Uterus (tissue), 2 donors: ENCODE results near the gene XRN1.

Experiments
- POLR2A ChIP-seq, 2 donors: fragments of 450-650 bp; IDR thresholded peaks; one replicate each; pipeline ENCODE4 v1.6.1; 2016; ENCODE audit warnings: antibody characterized with exemption in 2 of 2, mild to moderate bottlenecking in 1 of 2, moderate library complexity in 1 of 2
- TF ChIP-seq, protein P1 (sequence below), 4 experiments: fragments of 200-600 bp in 2 of 4; fragments of 450-650 bp in 2 of 4; sonication (generic) in 2 of 4; IDR thresholded peaks; one replicate each; pipeline ENCODE4 v1.5.1; 2016 to 2019; ENCODE audit warnings: antibody characterized with exemption in 4 of 4, mild to moderate bottlenecking in 2 of 4, moderate library complexity in 1 of 4

- TF ChIP-seq, protein P1, sequence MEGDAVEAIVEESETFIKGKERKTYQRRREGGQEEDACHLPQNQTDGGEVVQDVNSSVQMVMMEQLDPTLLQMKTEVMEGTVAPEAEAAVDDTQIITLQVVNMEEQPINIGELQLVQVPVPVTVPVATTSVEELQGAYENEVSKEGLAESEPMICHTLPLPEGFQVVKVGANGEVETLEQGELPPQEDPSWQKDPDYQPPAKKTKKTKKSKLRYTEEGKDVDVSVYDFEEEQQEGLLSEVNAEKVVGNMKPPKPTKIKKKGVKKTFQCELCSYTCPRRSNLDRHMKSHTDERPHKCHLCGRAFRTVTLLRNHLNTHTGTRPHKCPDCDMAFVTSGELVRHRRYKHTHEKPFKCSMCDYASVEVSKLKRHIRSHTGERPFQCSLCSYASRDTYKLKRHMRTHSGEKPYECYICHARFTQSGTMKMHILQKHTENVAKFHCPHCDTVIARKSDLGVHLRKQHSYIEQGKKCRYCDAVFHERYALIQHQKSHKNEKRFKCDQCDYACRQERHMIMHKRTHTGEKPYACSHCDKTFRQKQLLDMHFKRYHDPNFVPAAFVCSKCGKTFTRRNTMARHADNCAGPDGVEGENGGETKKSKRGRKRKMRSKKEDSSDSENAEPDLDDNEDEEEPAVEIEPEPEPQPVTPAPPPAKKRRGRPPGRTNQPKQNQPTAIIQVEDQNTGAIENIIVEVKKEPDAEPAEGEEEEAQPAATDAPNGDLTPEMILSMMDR (IDR thresholded peaks at IDR 0.05): no peak
- no peak for TF ChIP-seq POLR2A (IDR thresholded peaks at IDR 0.05)
These were observed 109.8 kb downstream of the XRN1 start for GRCh38 chr3:142337994-142338393.
